ENCODE data around the gene PCSK5.

- no peak for TF ChIP-seq ATF3 (IDR thresholded peaks at IDR 0.05)
- TF ChIP-seq TAF1 (conservative IDR thresholded peaks at IDR 0.05), result no peak
- TF ChIP-seq, protein P1, sequence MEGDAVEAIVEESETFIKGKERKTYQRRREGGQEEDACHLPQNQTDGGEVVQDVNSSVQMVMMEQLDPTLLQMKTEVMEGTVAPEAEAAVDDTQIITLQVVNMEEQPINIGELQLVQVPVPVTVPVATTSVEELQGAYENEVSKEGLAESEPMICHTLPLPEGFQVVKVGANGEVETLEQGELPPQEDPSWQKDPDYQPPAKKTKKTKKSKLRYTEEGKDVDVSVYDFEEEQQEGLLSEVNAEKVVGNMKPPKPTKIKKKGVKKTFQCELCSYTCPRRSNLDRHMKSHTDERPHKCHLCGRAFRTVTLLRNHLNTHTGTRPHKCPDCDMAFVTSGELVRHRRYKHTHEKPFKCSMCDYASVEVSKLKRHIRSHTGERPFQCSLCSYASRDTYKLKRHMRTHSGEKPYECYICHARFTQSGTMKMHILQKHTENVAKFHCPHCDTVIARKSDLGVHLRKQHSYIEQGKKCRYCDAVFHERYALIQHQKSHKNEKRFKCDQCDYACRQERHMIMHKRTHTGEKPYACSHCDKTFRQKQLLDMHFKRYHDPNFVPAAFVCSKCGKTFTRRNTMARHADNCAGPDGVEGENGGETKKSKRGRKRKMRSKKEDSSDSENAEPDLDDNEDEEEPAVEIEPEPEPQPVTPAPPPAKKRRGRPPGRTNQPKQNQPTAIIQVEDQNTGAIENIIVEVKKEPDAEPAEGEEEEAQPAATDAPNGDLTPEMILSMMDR (IDR thresholded peaks at IDR 0.05; ENCODE audit: low read depth, low read length, missing input control), result no peak
- no peak for TF ChIP-seq RXRA (IDR thresholded peaks at IDR 0.05)
- TF ChIP-seq REST (IDR thresholded peaks at IDR 0.05), result no peak
- no peak for TF ChIP-seq YY1 (IDR thresholded peaks at IDR 0.05)
These were observed 4.1 kb downstream of the PCSK5 start for GRCh38 chr9:75894566-75894965.
